PFSK-1 (cell line): ENCODE data around the gene EIF6.

Source experiments
- FOXP2 ChIP-seq: optimal IDR thresholded peaks from 2 replicates; pipeline ENCODE3; 2011; ENCODE audit warnings: borderline replicate concordance, control low read depth, inconsistent platforms; ENCODE audit not compliant: insufficient read depth; ENCODE audit errors: extremely low read length, extremely low read depth
- POLR2AphosphoS5 ChIP-seq: IDR thresholded peaks from 2 replicates; pipeline ENCODE4 v1.6.1; 2012; ENCODE audit warnings: low read depth, mild to moderate bottlenecking, control low read depth, low read length, moderate library complexity
- SIN3A ChIP-seq: IDR thresholded peaks from 2 replicates; pipeline ENCODE4 v1.6.1; 2012; ENCODE audit warnings: mild to moderate bottlenecking, low read length, moderate library complexity, borderline replicate concordance; ENCODE audit not compliant: insufficient read depth
- TAF1 ChIP-seq: IDR thresholded peaks from 2 replicates; pipeline ENCODE4 v1.6.1; 2012; ENCODE audit warnings: low read length, control low read depth, borderline replicate concordance; ENCODE audit not compliant: insufficient read depth
- TF ChIP-seq, protein P1 (sequence below), 2 experiments: IDR thresholded peaks; 2 replicates each; pipeline versions ENCODE4 v1.6.1 to v1.8.0; 2011 to 2012; ENCODE audit warnings: low read depth in 2 of 2, low read length in 2 of 2, control low read depth in 1 of 2, inconsistent platforms in 1 of 2, mild to moderate bottlenecking in 1 of 2, moderate library complexity in 1 of 2; ENCODE audit not compliant: insufficient read depth in 1 of 2

The EIF6 gene

DNA sequence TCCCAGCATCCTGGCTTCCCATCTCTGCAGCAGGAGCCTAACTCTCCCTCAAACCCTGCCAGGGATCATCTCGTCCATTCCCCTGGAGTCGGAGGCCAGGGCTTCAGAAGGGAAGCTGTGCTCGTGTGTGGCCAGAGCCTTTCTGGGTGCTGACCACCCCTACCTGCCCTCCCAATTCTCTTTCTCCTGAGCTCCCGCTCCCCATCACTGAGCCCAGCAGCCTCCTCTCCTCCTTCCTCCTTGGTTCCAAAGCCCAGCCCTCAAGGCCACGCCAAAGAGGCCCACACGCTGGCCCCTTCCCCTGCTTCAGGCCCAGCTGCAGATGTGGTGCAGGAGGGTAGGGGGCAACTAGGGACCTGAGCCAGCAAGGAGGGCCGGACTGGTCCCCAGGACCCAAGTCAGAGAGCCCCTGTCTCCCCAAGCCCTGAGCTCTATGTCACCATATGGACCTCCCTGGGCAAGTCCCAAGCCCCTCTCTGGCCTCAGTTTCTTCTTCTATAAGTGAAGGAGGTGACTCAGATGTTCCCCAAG, 6.4 kb upstream of the EIF6 start:
- TF ChIP-seq SIN3A, result no peak
- no peak for TF ChIP-seq TAF1
- no peak for TF ChIP-seq FOXP2
- TF ChIP-seq, protein P1, sequence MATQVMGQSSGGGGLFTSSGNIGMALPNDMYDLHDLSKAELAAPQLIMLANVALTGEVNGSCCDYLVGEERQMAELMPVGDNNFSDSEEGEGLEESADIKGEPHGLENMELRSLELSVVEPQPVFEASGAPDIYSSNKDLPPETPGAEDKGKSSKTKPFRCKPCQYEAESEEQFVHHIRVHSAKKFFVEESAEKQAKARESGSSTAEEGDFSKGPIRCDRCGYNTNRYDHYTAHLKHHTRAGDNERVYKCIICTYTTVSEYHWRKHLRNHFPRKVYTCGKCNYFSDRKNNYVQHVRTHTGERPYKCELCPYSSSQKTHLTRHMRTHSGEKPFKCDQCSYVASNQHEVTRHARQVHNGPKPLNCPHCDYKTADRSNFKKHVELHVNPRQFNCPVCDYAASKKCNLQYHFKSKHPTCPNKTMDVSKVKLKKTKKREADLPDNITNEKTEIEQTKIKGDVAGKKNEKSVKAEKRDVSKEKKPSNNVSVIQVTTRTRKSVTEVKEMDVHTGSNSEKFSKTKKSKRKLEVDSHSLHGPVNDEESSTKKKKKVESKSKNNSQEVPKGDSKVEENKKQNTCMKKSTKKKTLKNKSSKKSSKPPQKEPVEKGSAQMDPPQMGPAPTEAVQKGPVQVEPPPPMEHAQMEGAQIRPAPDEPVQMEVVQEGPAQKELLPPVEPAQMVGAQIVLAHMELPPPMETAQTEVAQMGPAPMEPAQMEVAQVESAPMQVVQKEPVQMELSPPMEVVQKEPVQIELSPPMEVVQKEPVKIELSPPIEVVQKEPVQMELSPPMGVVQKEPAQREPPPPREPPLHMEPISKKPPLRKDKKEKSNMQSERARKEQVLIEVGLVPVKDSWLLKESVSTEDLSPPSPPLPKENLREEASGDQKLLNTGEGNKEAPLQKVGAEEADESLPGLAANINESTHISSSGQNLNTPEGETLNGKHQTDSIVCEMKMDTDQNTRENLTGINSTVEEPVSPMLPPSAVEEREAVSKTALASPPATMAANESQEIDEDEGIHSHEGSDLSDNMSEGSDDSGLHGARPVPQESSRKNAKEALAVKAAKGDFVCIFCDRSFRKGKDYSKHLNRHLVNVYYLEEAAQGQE (IDR thresholded peaks at IDR 0.05; ENCODE audit: insufficient read depth in 1 of 2, low read depth in 2 of 2, low read length in 2 of 2), result no peak
- no peak for TF ChIP-seq POLR2AphosphoS5

DNA sequence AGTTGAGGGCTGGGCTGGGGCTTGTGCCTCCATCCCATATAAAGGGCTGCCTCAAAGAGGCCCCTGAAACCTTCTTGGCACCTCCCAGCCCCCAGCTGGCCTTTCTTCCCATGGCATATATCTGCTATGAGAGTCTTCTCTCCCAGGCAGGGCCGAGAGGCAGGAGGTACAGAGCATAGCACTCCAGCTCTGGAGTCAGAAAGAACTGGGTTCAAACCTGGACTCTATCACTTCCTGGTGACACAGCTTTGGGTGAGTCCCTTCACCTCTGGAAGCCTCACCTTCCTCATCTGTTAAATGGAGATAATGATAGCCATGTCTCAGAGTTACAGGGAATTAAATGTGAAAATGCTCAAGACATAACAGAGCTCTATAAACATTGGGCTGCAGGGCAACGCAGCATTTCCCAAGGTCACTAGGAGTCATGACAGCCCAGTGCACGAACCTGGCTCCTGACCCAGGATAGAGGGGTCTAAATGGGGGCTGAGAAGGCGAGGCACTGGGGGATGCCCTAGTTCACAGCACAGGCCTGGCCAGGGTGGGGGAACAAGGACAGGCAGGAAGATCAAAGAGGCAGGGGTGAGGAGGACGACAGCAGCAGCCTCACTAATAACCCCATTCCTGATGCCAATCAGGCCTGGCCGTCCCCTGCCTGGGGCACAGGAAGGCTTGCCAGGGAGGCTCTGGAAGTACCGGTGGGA, 5.8 kb upstream of the EIF6 start:
- TF ChIP-seq, protein P1 (IDR thresholded peaks at IDR 0.05; ENCODE audit: insufficient read depth in 1 of 2, low read depth in 2 of 2, low read length in 2 of 2), result no peak
- TF ChIP-seq TAF1, result no peak
- TF ChIP-seq FOXP2, result no peak
- TF ChIP-seq POLR2AphosphoS5, result no peak
- TF ChIP-seq SIN3A, result no peak

DNA sequence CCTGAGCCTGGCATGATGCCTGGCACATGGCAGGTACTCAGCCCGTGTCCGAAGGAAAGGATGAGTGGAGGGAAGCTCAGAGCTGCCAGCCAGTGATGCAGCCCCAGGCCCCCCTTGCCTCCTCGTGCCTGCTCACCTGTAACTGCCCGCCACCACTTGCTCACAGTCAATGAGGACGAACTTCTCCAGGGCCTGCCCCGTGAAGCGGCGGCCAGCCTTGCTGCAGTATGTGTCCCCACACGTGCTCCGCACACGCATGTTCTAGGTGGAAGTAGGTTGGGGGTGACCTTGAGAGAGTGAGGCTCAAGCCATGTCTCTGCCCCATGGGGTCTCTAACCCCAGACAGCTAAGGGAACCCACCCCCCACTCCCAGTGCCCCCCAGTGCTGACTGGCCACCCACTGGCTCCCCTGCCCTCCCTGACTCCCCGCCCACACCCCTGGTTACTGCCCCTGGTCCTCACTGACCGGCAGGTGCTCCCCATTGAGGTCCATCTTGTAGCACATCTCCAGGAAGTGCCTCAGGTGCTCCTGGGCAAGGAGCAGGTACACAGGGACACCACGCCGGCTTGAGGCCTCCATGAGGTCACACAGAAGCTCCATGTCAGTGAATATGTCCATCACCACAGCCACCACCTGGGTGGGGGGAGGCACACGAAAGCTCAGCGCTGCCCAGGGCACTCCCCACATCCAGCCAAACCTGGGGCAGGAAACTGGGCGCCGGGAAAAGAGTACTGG, 3.9 kb upstream of the EIF6 start:
- no peak for TF ChIP-seq POLR2AphosphoS5
- TF ChIP-seq, protein P1 (IDR thresholded peaks at IDR 0.05; ENCODE audit: insufficient read depth in 1 of 2, low read depth in 2 of 2, low read length in 2 of 2), result no peak
- TF ChIP-seq TAF1, result no peak
- TF ChIP-seq FOXP2, result no peak
- no peak for TF ChIP-seq SIN3A

- TF ChIP-seq, protein P1 (IDR thresholded peaks at IDR 0.05; ENCODE audit: insufficient read depth in 1 of 2, low read depth in 2 of 2, low read length in 2 of 2), result no peak
- no peak for TF ChIP-seq POLR2AphosphoS5
- TF ChIP-seq TAF1, result no peak
- TF ChIP-seq SIN3A, result no peak
- no peak for TF ChIP-seq FOXP2
These were observed 3.1 kb upstream of the EIF6 start for GRCh38 chr20:35287509-35288324.
